ENCODE results near the gene DEPDC1B. TPM values are rescaled to one million over a fixed set of nuclear protein-coding genes. Genes with fewer than 3 reads are reported as not detected.
A peak's percentile ranks its signal among the peaks of the same experiment; 100 is the strongest.

DEPDC1B gene
- total and polyA plus RNA-seq, 7 donors, result 0.27 to 9.5 (median 1.2) TPM; not detected in 2

- H3K27ac ChIP-seq, result no peak overlapping the region
- H3K4me1 ChIP-seq, result no peaks in the 10 kb centered on the region
- H3K4me3 ChIP-seq, result no peak overlapping the region
- TF ChIP-seq CTCF (IDR thresholded peaks at IDR 0.05) (no peak), POLR2AphosphoS5 (IDR thresholded peaks at IDR 0.05) (no peak), EP300 (IDR thresholded peaks at IDR 0.05) (no peak), POLR2A (IDR thresholded peaks at IDR 0.05) (no peak)
- H3K9me3 ChIP-seq, result no peaks in the 10 kb centered on the region
- no peak for DNase-seq
- H3K27me3 ChIP-seq, result no peaks in the 10 kb centered on the region
- WGBS, 2 donors, result 90 to 93% methylated on average over 3 of the region's 3 CpGs
- H3K36me3 ChIP-seq, result no peaks in the 10 kb centered on the region
- intact Hi-C loops (cut with DNase I), result no loop called here
These were observed 47.9 kb downstream of the DEPDC1B start for GRCh38 chr5:60651872-60652620.

GRCh38 chr5:60649288-60649917, 50.6 kb downstream of the DEPDC1B start:
- Histone ChIP-seq H3K27ac (no peak overlapping the region), H3K36me3 (no peaks in the 10 kb centered on the region), H3K4me1 (no peaks in the 10 kb centered on the region), H3K27me3 (no peaks in the 10 kb centered on the region), H3K9me3 (no peaks in the 10 kb centered on the region), H3K4me3 (no peak overlapping the region)
- 13 to 22% methylated on average over 1 of the region's 1 CpG for WGBS, 2 donors
- intact Hi-C loops (cut with DNase I), result loop anchor here (5.0 kb wide), 1 partner anchor 837 kb away; no protein-coding TSS in a partner anchor
- DNase-seq, result no peak
- no peak for TF ChIP-seq EP300 (IDR thresholded peaks at IDR 0.05)
- TF ChIP-seq POLR2AphosphoS5 (IDR thresholded peaks at IDR 0.05), result no peak
- no peak for TF ChIP-seq POLR2A (IDR thresholded peaks at IDR 0.05)
- peak in 2 of 4 experiments; percentile 32 to 34 for TF ChIP-seq CTCF (IDR thresholded peaks at IDR 0.05)

- Histone ChIP-seq H3K9me3 (no peaks in the 10 kb centered on the region), H3K36me3 (no peaks in the 10 kb centered on the region), H3K27me3 (no peaks in the 10 kb centered on the region), H3K4me3 (no peak overlapping the region), H3K4me1 (no peaks in the 10 kb centered on the region), H3K27ac (no peak overlapping the region)
- intact Hi-C loops (cut with DNase I), result loop anchor here (5.0 kb wide), 1 partner anchor 836 kb away; no protein-coding TSS in a partner anchor
- WGBS, 2 donors, result 59 to 69% methylated on average over 2 of the region's 2 CpGs
- no peak for DNase-seq
- TF ChIP-seq POLR2A (IDR thresholded peaks at IDR 0.05) (no peak), EP300 (IDR thresholded peaks at IDR 0.05) (no peak), POLR2AphosphoS5 (IDR thresholded peaks at IDR 0.05) (no peak), CTCF (IDR thresholded peaks at IDR 0.05) (no peak)
These were observed 51.8 kb downstream of the DEPDC1B start for GRCh38 chr5:60648175-60648574.

GRCh38 chr5:60640901-60641300, 59.1 kb downstream of the DEPDC1B start:
- H3K9me3 ChIP-seq, result no peaks in the 10 kb centered on the region
- no peak overlapping the region for H3K4me3 ChIP-seq
- intact Hi-C loops (cut with DNase I), result no loop called here
- no peak for DNase-seq
- TF ChIP-seq POLR2AphosphoS5 (IDR thresholded peaks at IDR 0.05) (no peak), EP300 (IDR thresholded peaks at IDR 0.05) (no peak), CTCF (IDR thresholded peaks at IDR 0.05) (no peak), POLR2A (IDR thresholded peaks at IDR 0.05) (no peak)
- H3K27ac ChIP-seq, result no peak overlapping the region
- 96 to 99% methylated on average over 1 of the region's 1 CpG for WGBS, 2 donors
- no peaks in the 10 kb centered on the region for H3K4me1 ChIP-seq
- no peaks in the 10 kb centered on the region for H3K27me3 ChIP-seq
- H3K36me3 ChIP-seq, result no peaks in the 10 kb centered on the region
